PC-9 (cell line): ENCODE results near the gene COLGALT1.

Experiments
- CTCF ChIP-seq: fragments of 200-600 bp; sonication (generic); conservative IDR thresholded peaks from 2 replicates; pipeline ENCODE4 v1.6.1; 2017; ENCODE audit warnings: mixed run types, antibody characterized with exemption, mild to moderate bottlenecking, moderate library complexity
- EZH2 ChIP-seq: fragments of 200-600 bp; sonication (generic); IDR thresholded peaks from 2 replicates; pipeline ENCODE4 v1.8.0; 2017; ENCODE audit warnings: antibody characterized with exemption, low read depth

GRCh38 chr19:17555929-17556813 is 722 bp downstream of the COLGALT1 start:
- TF ChIP-seq CTCF (no peak), EZH2 (no peak)
